SU-DHL-6 (cell line): ENCODE measurements around the gene RFX1.
"Not testable (repeated sequence)": the region's sequence is repeated elsewhere in the genome, so short reads cannot be mapped to it uniquely, and the experiment has no call there.

Experiments
- H2AFZ ChIP-seq: fragments of 200-600 bp; sonication (generic); 2 replicates; pipeline ENCODE4 v1.6.1; 2014; ENCODE audit warnings: low read depth, mild to moderate bottlenecking, moderate library complexity, mixed read lengths, antibody characterized with exemption, low read length; ENCODE audit not compliant: severe bottlenecking
- H3F3A ChIP-seq: fragments of 200-600 bp; shearing (Covaris generic); 2 replicates; pipeline ENCODE4 v1.6.0; 2016; ENCODE audit warnings: antibody characterized with exemption, mild to moderate bottlenecking; ENCODE audit not compliant: insufficient read depth
- H3K27ac ChIP-seq: fragments of 200-600 bp; sonication (generic); 2 replicates; pipeline ENCODE4 v1.5.1; 2016; ENCODE audit warnings: low read depth, mild to moderate bottlenecking, low read length, moderate library complexity, mixed read lengths
- H3K27me3 ChIP-seq: fragments of 200-600 bp; sonication (generic), shearing (Covaris generic); 2 replicates; pipeline ENCODE4 v1.6.0; 2014; ENCODE audit warnings: mild to moderate bottlenecking, low read length
- H3K36me3 ChIP-seq: fragments of 200-600 bp; sonication (generic); 2 replicates; pipeline ENCODE4 v1.6.1; 2014; ENCODE audit warnings: mild to moderate bottlenecking, low read length, mixed read lengths
- H3K4me2 ChIP-seq: fragments of 300-600, 200-600 bp; shearing (Covaris generic), sonication (generic); 2 replicates; pipeline ENCODE4 v1.6.0; 2014; ENCODE audit warnings: low read length, low read depth, mild to moderate bottlenecking; ENCODE audit not compliant: poor library complexity, severe bottlenecking
- H3K4me3 ChIP-seq: fragments of 200-600 bp; sonication (generic); 2 replicates; pipeline ENCODE4 v1.5.1; 2014; ENCODE audit warnings: antibody characterized with exemption, low read length, mild to moderate bottlenecking, mixed read lengths; ENCODE audit not compliant: insufficient read depth, poor library complexity, severe bottlenecking
- H3K79me2 ChIP-seq: fragments of 200-600 bp; sonication (generic); 2 replicates; pipeline ENCODE4 v1.6.1; 2014; ENCODE audit warnings: mild to moderate bottlenecking, low read length, moderate library complexity; ENCODE audit not compliant: insufficient read depth
- H3K9ac ChIP-seq: fragments of 200-600 bp; sonication (generic); 2 replicates; pipeline ENCODE4 v1.7.0; 2014; ENCODE audit warnings: mild to moderate bottlenecking, low read length
- H3K9me2 ChIP-seq: fragments of 200-600 bp; sonication (generic); replicated peaks from 2 replicates; pipeline ENCODE4 v1.6.1; 2014; ENCODE audit warnings: low read length; ENCODE audit not compliant: insufficient read depth
- H3K9me3 ChIP-seq: fragments of 200-600 bp; sonication (generic); 2 replicates; pipeline ENCODE4 v1.6.1; 2014; ENCODE audit warnings: low read length, mixed read lengths; ENCODE audit not compliant: insufficient read depth
- H4K20me1 ChIP-seq: fragments of 200-600 bp; sonication (generic); 2 replicates; pipeline ENCODE4 v1.6.1; 2014; ENCODE audit warnings: low read depth, mild to moderate bottlenecking, antibody characterized with exemption, low read length, moderate library complexity, mixed read lengths
- CTCF ChIP-seq: fragments of 200-600 bp; sonication (generic); IDR thresholded peaks from one replicate; pipeline ENCODE4 v1.5.1; 2017; ENCODE audit warnings: antibody characterized with exemption, mild to moderate bottlenecking, low read length, moderate library complexity; ENCODE audit not compliant: insufficient read depth, poor library complexity, severe bottlenecking
- EZH2phosphoT487 ChIP-seq: fragments of 200-600 bp; sonication (generic), shearing (Covaris generic); conservative IDR thresholded peaks from 2 replicates; pipeline ENCODE4 v1.6.1; 2018; ENCODE audit warnings: mild to moderate bottlenecking, antibody characterized with exemption, low read length, moderate library complexity, mixed read lengths

The RFX1 gene

GRCh38 chr19:14042659-14043608, 36.8 kb upstream of the RFX1 start:
- H3K9me2 ChIP-seq, H3K27me3 ChIP-seq, H3F3A ChIP-seq, H4K20me1 ChIP-seq, H3K79me2 ChIP-seq, H3K36me3 ChIP-seq, H3K9me3 ChIP-seq, H3K4me3 ChIP-seq: not testable (repeated sequence)
- Histone ChIP-seq H3K4me2 (peak overlapping the region; percentile 20), H3K9ac (0 out of 2 replicates have a peak overlapping the region, but pooled peaks have one; percentile 13), H2AFZ (peak overlapping the region; percentile 49), H3K27ac (peak overlapping the region; percentile 28; the same call in 1 of the 2 replicates)
- peak; percentile 48 for TF ChIP-seq CTCF

- no peaks in the 10 kb centered on the region for H4K20me1 ChIP-seq
- no peak overlapping the region for H3K9ac ChIP-seq
- no peaks in the 10 kb centered on the region for H3F3A ChIP-seq
- no peaks in the 10 kb centered on the region for H3K9me2 ChIP-seq
- no peak for TF ChIP-seq EZH2phosphoT487
- TF ChIP-seq CTCF: no peak
- H3K9me3 ChIP-seq: no peaks in the 10 kb centered on the region
- H3K27me3 ChIP-seq: no peaks in the 10 kb centered on the region
- H3K4me3 ChIP-seq: no peak overlapping the region
- no peak overlapping the region for H3K4me2 ChIP-seq
- H2AFZ ChIP-seq: no peak overlapping the region
- no peaks in the 10 kb centered on the region for H3K79me2 ChIP-seq
- H3K36me3 ChIP-seq: no peaks in the 10 kb centered on the region
- H3K27ac ChIP-seq: no peak overlapping the region
Measured at GRCh38 chr19:14039181-14039580, 33.1 kb upstream of the RFX1 start.

GRCh38 chr19:14035706-14036105, 29.6 kb upstream of the RFX1 start:
- H3K4me3 ChIP-seq: no peak overlapping the region
- no peaks in the 10 kb centered on the region for H3K79me2 ChIP-seq
- H3K27ac ChIP-seq: no peak overlapping the region
- H3K27me3 ChIP-seq: no peaks in the 10 kb centered on the region
- no peak overlapping the region for H2AFZ ChIP-seq
- 0 out of 2 replicates have a peak, but pooled peaks cover 4% of the 10 kb centered on the region for H3F3A ChIP-seq
- TF ChIP-seq EZH2phosphoT487: no peak
- TF ChIP-seq CTCF: no peak
- no peaks in the 10 kb centered on the region for H4K20me1 ChIP-seq
- no peaks in the 10 kb centered on the region for H3K36me3 ChIP-seq
- H3K9me2 ChIP-seq: no peaks in the 10 kb centered on the region
- H3K4me2 ChIP-seq: no peak overlapping the region
- H3K9ac ChIP-seq: no peak overlapping the region
- H3K9me3 ChIP-seq: no peaks in the 10 kb centered on the region

- not testable (repeated sequence) for H3K27me3 ChIP-seq, H3K9me3 ChIP-seq, H3K79me2 ChIP-seq, H3K9me2 ChIP-seq, H4K20me1 ChIP-seq, H3K27ac ChIP-seq, H2AFZ ChIP-seq, H3K4me3 ChIP-seq, H3F3A ChIP-seq, H3K9ac ChIP-seq, H3K36me3 ChIP-seq, H3K4me2 ChIP-seq
Measured at GRCh38 chr19:14035159-14035558, 29.0 kb upstream of the RFX1 start.
